ENCODE measurements around the gene TEX14. TPM values are rescaled to one million over a fixed set of nuclear protein-coding genes. Genes with fewer than 3 reads are reported as not detected.

The TEX14 gene
- total RNA-seq, 1 experiment from 2014 or later, result 0.55 TPM

DNA sequence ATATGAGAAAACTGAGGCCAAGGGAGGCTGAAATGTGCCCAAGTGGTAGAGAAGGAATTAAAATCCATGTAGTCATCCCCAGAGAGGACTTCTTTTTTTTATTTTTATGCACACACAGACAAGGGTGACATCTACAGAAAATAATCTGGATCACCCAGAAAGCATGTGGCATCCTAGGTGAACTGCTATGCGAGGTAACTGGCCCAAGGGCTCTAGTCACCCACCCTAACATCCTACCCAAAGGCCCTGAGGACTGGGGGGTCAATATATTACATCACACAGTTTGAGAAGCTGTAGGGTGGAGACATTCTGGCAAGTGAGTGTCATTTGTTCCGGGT lies 23.3 kb downstream of the TEX14 start:
- Histone ChIP-seq H3F3A (ENCODE audit: insufficient read depth, low read depth) (peaks cover 34% of the 10 kb centered on the region), H3K79me2 (ENCODE audit: low read depth) (no peaks in the 10 kb centered on the region), H3K4me3 (peak overlapping the region; percentile 23; the same call in 1 of the 2 replicates), H4K20me1 (ENCODE audit: insufficient read depth) (no peaks in the 10 kb centered on the region), H2AFZ (no peak overlapping the region), H3K4me1 (replicated peaks; ENCODE audit: insufficient read depth) (peaks cover 44% of the 10 kb centered on the region), H3K9me2 (ENCODE audit: insufficient read depth) (no peaks in the 10 kb centered on the region), H3K36me3 (ENCODE audit: low read depth) (no peaks in the 10 kb centered on the region), H3K27ac (peak overlapping the region; percentile 75), H3K27me3 (ENCODE audit: insufficient read depth, low read depth) (no peaks in the 10 kb centered on the region), H3K9me3 (ENCODE audit: insufficient read depth, low read depth) (no peaks in the 10 kb centered on the region), H3K4me2 (peak overlapping the region; percentile 74)
- TF ChIP-seq EZH2 (IDR thresholded peaks at IDR 0.05; ENCODE audit: low read depth), result no peak
- TF ChIP-seq, protein P1, sequence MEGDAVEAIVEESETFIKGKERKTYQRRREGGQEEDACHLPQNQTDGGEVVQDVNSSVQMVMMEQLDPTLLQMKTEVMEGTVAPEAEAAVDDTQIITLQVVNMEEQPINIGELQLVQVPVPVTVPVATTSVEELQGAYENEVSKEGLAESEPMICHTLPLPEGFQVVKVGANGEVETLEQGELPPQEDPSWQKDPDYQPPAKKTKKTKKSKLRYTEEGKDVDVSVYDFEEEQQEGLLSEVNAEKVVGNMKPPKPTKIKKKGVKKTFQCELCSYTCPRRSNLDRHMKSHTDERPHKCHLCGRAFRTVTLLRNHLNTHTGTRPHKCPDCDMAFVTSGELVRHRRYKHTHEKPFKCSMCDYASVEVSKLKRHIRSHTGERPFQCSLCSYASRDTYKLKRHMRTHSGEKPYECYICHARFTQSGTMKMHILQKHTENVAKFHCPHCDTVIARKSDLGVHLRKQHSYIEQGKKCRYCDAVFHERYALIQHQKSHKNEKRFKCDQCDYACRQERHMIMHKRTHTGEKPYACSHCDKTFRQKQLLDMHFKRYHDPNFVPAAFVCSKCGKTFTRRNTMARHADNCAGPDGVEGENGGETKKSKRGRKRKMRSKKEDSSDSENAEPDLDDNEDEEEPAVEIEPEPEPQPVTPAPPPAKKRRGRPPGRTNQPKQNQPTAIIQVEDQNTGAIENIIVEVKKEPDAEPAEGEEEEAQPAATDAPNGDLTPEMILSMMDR (conservative IDR thresholded peaks at IDR 0.05), result no peak
- ChIA-PET POLR2A (ENCODE audit: unreplicated experiment) (interaction anchor here (0.6 kb wide), 2 partner anchors 8 to 37 kb away, joined by 3 to 6 read pairs; no protein-coding TSS in a partner anchor), CTCF (no interaction called here)
- intact Hi-C loops (cut with micrococcal nuclease; ENCODE audit: unreplicated experiment), result no loop called here
- peak in 1 of 2 experiments; percentile 61 for DNase-seq
- BruUV-seq (replicated peaks), result no TSS peak

DNA sequence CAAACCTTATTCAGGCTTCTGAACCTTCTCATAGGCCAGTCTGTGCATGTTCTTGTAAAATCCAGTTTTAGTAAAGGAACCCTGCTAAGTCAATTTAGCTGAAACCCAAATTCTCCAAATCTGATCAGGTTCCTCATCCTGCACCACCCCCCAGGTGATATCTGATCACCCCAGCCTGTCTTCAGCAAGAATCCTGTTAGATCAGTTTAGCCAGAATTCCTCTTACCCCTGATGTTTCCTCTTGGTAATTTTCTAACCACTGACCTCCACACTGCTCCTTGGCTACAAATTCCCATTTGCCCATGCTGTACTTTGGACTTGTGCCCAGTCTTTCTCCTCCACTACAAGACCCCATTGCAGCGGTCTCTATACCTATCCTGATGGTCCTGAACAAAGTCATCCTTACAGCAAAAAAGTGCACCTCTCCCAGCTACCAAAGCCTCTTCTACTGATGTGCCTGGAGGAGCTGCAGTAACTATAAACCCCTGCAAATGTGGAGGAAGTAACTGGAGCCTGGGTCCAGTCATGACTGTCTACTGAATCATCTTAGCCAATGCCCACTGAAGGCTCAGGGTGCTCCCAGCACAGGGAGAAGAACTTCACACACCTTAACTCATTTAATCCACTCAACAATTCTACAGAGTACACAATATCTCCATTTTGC lies 23.8 kb downstream of the TEX14 start:
- BruUV-seq (replicated peaks), result no TSS peak
- DNase-seq, result peak; percentile 60 to 82

DNA sequence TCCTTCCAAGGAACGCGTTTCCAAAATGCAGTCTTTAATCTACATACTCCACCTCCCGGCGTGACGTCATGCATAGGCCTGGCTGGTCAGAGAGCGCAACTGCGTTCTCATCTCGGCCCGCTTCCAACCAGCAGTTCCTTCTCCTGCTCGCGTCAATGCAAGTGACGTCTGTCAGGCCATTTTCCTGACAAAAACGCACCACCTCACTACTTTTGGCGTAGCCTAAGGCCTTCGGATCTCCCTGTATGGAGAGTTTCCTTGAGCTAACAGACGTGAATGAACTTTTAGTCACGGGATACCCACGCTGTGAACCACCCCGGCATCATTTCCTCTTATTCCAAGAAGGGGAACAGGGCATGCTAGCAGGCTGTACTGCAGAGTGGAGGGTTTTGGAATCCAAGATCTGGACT lies 25.0 kb downstream of the TEX14 start:
- no peaks in the 10 kb centered on the region for H3K9me3 ChIP-seq (ENCODE audit: insufficient read depth, low read depth)
- intact Hi-C loops (cut with micrococcal nuclease; ENCODE audit: unreplicated experiment), result no loop called here
- ChIA-PET CTCF (interaction anchor here (0.6 to 0.7 kb wide), 3 partner anchors 13 to 125 kb away, joined by 7 to 12 read pairs (median 8); no protein-coding TSS in a partner anchor), POLR2A (ENCODE audit: unreplicated experiment) (interaction anchor here (0.6 kb wide), 1 partner anchor 36 kb away, joined by 4 read pairs; no protein-coding TSS in a partner anchor)
- no peaks in the 10 kb centered on the region for H4K20me1 ChIP-seq (ENCODE audit: insufficient read depth)
- H3K9me2 ChIP-seq (ENCODE audit: insufficient read depth), result no peaks in the 10 kb centered on the region
- H3K27ac ChIP-seq, result no peak overlapping the region
- BruUV-seq (replicated peaks), result no TSS peak
- DNase-seq, result no peak
- TF ChIP-seq, protein P1 (conservative IDR thresholded peaks at IDR 0.05), result no peak
- no peak for TF ChIP-seq EZH2 (IDR thresholded peaks at IDR 0.05; ENCODE audit: low read depth)
- no peak overlapping the region for H2AFZ ChIP-seq
- no peaks in the 10 kb centered on the region for H3K36me3 ChIP-seq (ENCODE audit: low read depth)
- peak overlapping the region; percentile 74; the same call in 1 of the 2 replicates for H3K4me2 ChIP-seq
- no peaks in the 10 kb centered on the region for H3K27me3 ChIP-seq (ENCODE audit: insufficient read depth, low read depth)
- no peak overlapping the region for H3K4me3 ChIP-seq
- H3K4me1 ChIP-seq (replicated peaks; ENCODE audit: insufficient read depth), result peaks cover 44% of the 10 kb centered on the region
- no peaks in the 10 kb centered on the region for H3K79me2 ChIP-seq (ENCODE audit: low read depth)
- peaks cover 34% of the 10 kb centered on the region for H3F3A ChIP-seq (ENCODE audit: insufficient read depth, low read depth)

More for the DNA sequence above, 23.8 kb downstream of the TEX14 start:
- Histone ChIP-seq H2AFZ (no peak overlapping the region), H3K4me3 (peak overlapping the region; percentile 23; the same call in 1 of the 2 replicates), H3K4me2 (peak overlapping the region; percentile 74), H3K27me3 (ENCODE audit: insufficient read depth, low read depth) (no peaks in the 10 kb centered on the region), H4K20me1 (ENCODE audit: insufficient read depth) (no peaks in the 10 kb centered on the region), H3K27ac (peak overlapping the region; percentile 75), H3F3A (ENCODE audit: insufficient read depth, low read depth) (peaks cover 34% of the 10 kb centered on the region), H3K9me2 (ENCODE audit: insufficient read depth) (no peaks in the 10 kb centered on the region), H3K36me3 (ENCODE audit: low read depth) (no peaks in the 10 kb centered on the region), H3K4me1 (replicated peaks; ENCODE audit: insufficient read depth) (peaks cover 44% of the 10 kb centered on the region), H3K79me2 (ENCODE audit: low read depth) (no peaks in the 10 kb centered on the region), H3K9me3 (ENCODE audit: insufficient read depth, low read depth) (no peaks in the 10 kb centered on the region)
- TF ChIP-seq EZH2 (IDR thresholded peaks at IDR 0.05; ENCODE audit: low read depth), result no peak
- TF ChIP-seq, protein P1 (conservative IDR thresholded peaks at IDR 0.05), result no peak
- ChIA-PET CTCF (interaction anchor here (0.7 kb wide), 2 partner anchors 12 to 778 kb away, joined by 5 to 12 read pairs; no protein-coding TSS in a partner anchor), POLR2A (ENCODE audit: unreplicated experiment) (interaction anchor here (0.6 kb wide), 1 partner anchor 9 kb away, joined by 3 read pairs; no protein-coding TSS in a partner anchor)
- intact Hi-C loops (cut with micrococcal nuclease; ENCODE audit: unreplicated experiment), result no loop called here

Measured in PC-9 (cell line).